A549 (cell line): ENCODE data around the gene COLEC12.

Experiments
- CEBPB ChIP-seq, 2 experiments: fragments of >200 bp in 1 of 2; sonication (Bioruptor Twin) in 1 of 2; formaldehyde crosslinking in 1 of 2; IDR thresholded peaks; 2 replicates each; pipeline ENCODE4 v1.6.1; 2012 to 2016
- MAX ChIP-seq: IDR thresholded peaks from 2 replicates; pipeline ENCODE4 v1.6.1; 2012
- PHF8 ChIP-seq: fragments of 200-600 bp; sonication (generic); IDR thresholded peaks from 2 replicates; pipeline ENCODE4 v1.6.1; 2016; ENCODE audit warnings: low read depth, mild to moderate bottlenecking, antibody characterized with exemption, moderate library complexity, borderline replicate concordance
- POLR2A ChIP-seq: IDR thresholded peaks from 2 replicates; pipeline ENCODE4 v1.6.1; 2012; ENCODE audit warnings: mild to moderate bottlenecking, low read length
- RAD21 ChIP-seq, 2 experiments: fragments of >200 bp in 1 of 2; sonication (Bioruptor Twin) in 1 of 2; formaldehyde crosslinking in 1 of 2; IDR thresholded peaks in 1 of 2; conservative IDR thresholded peaks in 1 of 2; 2 replicates in 1 of 2; 3 replicates in 1 of 2; pipeline ENCODE4 v1.6.1; 2012 to 2018; ENCODE audit warnings: inconsistent platforms in 1 of 2
- RFX5 ChIP-seq: fragments of 450-650 bp; IDR thresholded peaks from 2 replicates; pipeline ENCODE4 v1.7.1; 2014; ENCODE audit warnings: antibody characterized with exemption, mild to moderate bottlenecking, moderate library complexity
- SMC3 ChIP-seq: fragments of >200 bp; sonication (Bioruptor Twin); formaldehyde crosslinking; IDR thresholded peaks from 3 replicates; pipeline ENCODE4 v1.6.1; 2018; ENCODE audit warnings: inconsistent platforms
- TF ChIP-seq, protein P1 (sequence below): fragments of >200 bp; sonication (Bioruptor Twin); formaldehyde crosslinking; IDR thresholded peaks from 3 replicates; pipeline ENCODE4 v1.5.1; 2016
- TF ChIP-seq, protein P2 (sequence below): fragments of 150-350 bp; IDR thresholded peaks from 2 replicates; pipeline ENCODE4 v1.6.1; 2014; ENCODE audit warnings: low read depth, mild to moderate bottlenecking, low read length
- TF ChIP-seq, protein P3 (sequence below): IDR thresholded peaks from 2 replicates; pipeline ENCODE4 v1.6.1; 2012

- TF ChIP-seq RFX5 (no peak), CEBPB (IDR thresholded peaks at IDR 0.05) (no peak), POLR2A (no peak), MAX (no peak), RAD21 (conservative IDR thresholded peaks at IDR 0.05 in 1 of 2, IDR thresholded peaks at IDR 0.05 in 1 of 2) (no peak), SMC3 (no peak), PHF8 (no peak)
- TF ChIP-seq, protein P1, sequence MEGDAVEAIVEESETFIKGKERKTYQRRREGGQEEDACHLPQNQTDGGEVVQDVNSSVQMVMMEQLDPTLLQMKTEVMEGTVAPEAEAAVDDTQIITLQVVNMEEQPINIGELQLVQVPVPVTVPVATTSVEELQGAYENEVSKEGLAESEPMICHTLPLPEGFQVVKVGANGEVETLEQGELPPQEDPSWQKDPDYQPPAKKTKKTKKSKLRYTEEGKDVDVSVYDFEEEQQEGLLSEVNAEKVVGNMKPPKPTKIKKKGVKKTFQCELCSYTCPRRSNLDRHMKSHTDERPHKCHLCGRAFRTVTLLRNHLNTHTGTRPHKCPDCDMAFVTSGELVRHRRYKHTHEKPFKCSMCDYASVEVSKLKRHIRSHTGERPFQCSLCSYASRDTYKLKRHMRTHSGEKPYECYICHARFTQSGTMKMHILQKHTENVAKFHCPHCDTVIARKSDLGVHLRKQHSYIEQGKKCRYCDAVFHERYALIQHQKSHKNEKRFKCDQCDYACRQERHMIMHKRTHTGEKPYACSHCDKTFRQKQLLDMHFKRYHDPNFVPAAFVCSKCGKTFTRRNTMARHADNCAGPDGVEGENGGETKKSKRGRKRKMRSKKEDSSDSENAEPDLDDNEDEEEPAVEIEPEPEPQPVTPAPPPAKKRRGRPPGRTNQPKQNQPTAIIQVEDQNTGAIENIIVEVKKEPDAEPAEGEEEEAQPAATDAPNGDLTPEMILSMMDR: no peak
- TF ChIP-seq, protein P2, sequence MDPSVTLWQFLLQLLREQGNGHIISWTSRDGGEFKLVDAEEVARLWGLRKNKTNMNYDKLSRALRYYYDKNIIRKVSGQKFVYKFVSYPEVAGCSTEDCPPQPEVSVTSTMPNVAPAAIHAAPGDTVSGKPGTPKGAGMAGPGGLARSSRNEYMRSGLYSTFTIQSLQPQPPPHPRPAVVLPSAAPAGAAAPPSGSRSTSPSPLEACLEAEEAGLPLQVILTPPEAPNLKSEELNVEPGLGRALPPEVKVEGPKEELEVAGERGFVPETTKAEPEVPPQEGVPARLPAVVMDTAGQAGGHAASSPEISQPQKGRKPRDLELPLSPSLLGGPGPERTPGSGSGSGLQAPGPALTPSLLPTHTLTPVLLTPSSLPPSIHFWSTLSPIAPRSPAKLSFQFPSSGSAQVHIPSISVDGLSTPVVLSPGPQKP: no peak
- TF ChIP-seq, protein P3, sequence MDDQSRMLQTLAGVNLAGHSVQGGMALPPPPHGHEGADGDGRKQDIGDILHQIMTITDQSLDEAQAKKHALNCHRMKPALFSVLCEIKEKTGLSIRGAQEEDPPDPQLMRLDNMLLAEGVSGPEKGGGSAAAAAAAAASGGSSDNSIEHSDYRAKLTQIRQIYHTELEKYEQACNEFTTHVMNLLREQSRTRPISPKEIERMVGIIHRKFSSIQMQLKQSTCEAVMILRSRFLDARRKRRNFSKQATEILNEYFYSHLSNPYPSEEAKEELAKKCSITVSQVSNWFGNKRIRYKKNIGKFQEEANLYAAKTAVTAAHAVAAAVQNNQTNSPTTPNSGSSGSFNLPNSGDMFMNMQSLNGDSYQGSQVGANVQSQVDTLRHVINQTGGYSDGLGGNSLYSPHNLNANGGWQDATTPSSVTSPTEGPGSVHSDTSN: no peak
Observed at GRCh38 chr18:493986-494983, 6.2 kb downstream of the COLEC12 start.
